ENCODE data around the gene C1S. TPM values are rescaled to one million over a fixed set of nuclear protein-coding genes. Genes with fewer than 3 reads are reported as not detected.

The C1S gene
- total RNA-seq, 2 experiments from 2014 or later: 0.65 to 1.0 TPM

GRCh38 chr12:7096006-7096932 is 35.8 kb downstream of the C1S start:
- ChIA-PET POLR2A (no interaction called here), CTCF (interaction anchor here (2.1 kb wide), 1 partner anchor 12 kb away, joined by 7 read pairs; the partner anchor contains the start of gene C1RL)

GRCh38 chr12:7096979-7097378 is 36.5 kb downstream of the C1S start:
- CTCF ChIA-PET: interaction anchor here (2.1 kb wide), 1 partner anchor 11 kb away, joined by 7 read pairs; the partner anchor contains the start of gene C1RL
- POLR2A ChIA-PET: no interaction called here

- CTCF ChIA-PET: no interaction called here
- POLR2A ChIA-PET: no interaction called here
These were observed 38.9 kb downstream of the C1S start for GRCh38 chr12:7099290-7099996.

GRCh38 chr12:7100239-7100638 is 39.7 kb downstream of the C1S start:
- ChIA-PET CTCF (no interaction called here), POLR2A (no interaction called here)

GRCh38 chr12:7101047-7101693 is 40.7 kb downstream of the C1S start:
- ChIA-PET POLR2A (no interaction called here), CTCF (no interaction called here)

- CTCF ChIA-PET: no interaction called here
These were observed 41.2 kb downstream of the C1S start for GRCh38 chr12:7101694-7102131.

GRCh38 chr12:7102582-7102981 is 42.1 kb downstream of the C1S start:
- POLR2A ChIA-PET: no interaction called here

More at GRCh38 chr12:7101694-7102131, 41.2 kb downstream of the C1S start:
- POLR2A ChIA-PET: no interaction called here

GRCh38 chr12:7103837-7104584 is 43.5 kb downstream of the C1S start:
- ChIA-PET POLR2A (no interaction called here), CTCF (interaction anchor here (0.9 kb wide), 1 partner anchor 11 kb away, joined by 3 read pairs; the partner anchor contains the start of gene C1R)

More at GRCh38 chr12:7102582-7102981, 42.1 kb downstream of the C1S start:
- CTCF ChIA-PET: interaction anchor here (1.1 kb wide), 1 partner anchor 11 kb away, joined by 3 read pairs; no protein-coding TSS in a partner anchor

GRCh38 chr12:7106082-7106481 is 45.6 kb downstream of the C1S start:
- CTCF ChIA-PET: no interaction called here
- POLR2A ChIA-PET: no interaction called here

- POLR2A ChIA-PET: interaction anchor here (0.6 to 2.4 kb wide), 3 partner anchors 16 to 163 kb away, joined by 3 to 14 read pairs (median 4); partner anchors contain the start of genes C12orf57, LPCAT3 and RNU7-1
- CTCF ChIA-PET: interaction anchor here (0.6 to 2.1 kb wide), 8 partner anchors 11 to 236 kb away, joined by 3 to 10 read pairs (median 4); partner anchors contain the start of gene PTPN6
These were observed 46.7 kb downstream of the C1S start for GRCh38 chr12:7107181-7107580.

GRCh38 chr12:7107636-7108002 is 47.1 kb downstream of the C1S start:
- POLR2A ChIA-PET: interaction anchor here (0.5 to 2.4 kb wide), 4 partner anchors 14 to 179 kb away, joined by 4 to 14 read pairs (median 6); partner anchors contain the start of genes C12orf57, LPCAT3 and RNU7-1
- CTCF ChIA-PET: interaction anchor here (0.9 to 2.1 kb wide), 9 partner anchors 12 to 236 kb away, joined by 3 to 10 read pairs (median 3); partner anchors contain the start of genes PTPN6 and SPSB2

GRCh38 chr12:7108003-7108795 is 47.7 kb downstream of the C1S start:
- POLR2A ChIA-PET: interaction anchor here (0.5 to 2.4 kb wide), 5 partner anchors 14 to 180 kb away, joined by 3 to 14 read pairs (median 4); partner anchors contain the start of genes C12orf57, LPCAT3 and RNU7-1
- CTCF ChIA-PET: interaction anchor here (0.8 to 2.4 kb wide), 13 partner anchors 12 to 754 kb away, joined by 3 to 10 read pairs (median 4); partner anchors contain the start of genes PTPN6 and SPSB2

- CTCF ChIA-PET: interaction anchor here (0.5 to 2.4 kb wide), 18 partner anchors 13 to 753 kb away, joined by 3 to 10 read pairs (median 4); no protein-coding TSS in a partner anchor
- POLR2A ChIA-PET: interaction anchor here (1.0 to 2.4 kb wide), 4 partner anchors 15 to 164 kb away, joined by 3 to 14 read pairs (median 6); partner anchors contain the start of genes C12orf57, LPCAT3 and RNU7-1
These were observed 48.5 kb downstream of the C1S start, which contains the start of gene C1RL for GRCh38 chr12:7108796-7109571. C1RL (minus strand) TSS chr12:7109214; CDS start chr12:7109180, 34 bp downstream.

- ChIA-PET CTCF (interaction anchor here (0.5 to 2.4 kb wide), 11 partner anchors 16 to 180 kb away, joined by 3 to 10 read pairs (median 3); no protein-coding TSS in a partner anchor), POLR2A (no interaction called here)
These were observed 49.0 kb downstream of the C1S start for GRCh38 chr12:7109572-7109920.

GRCh38 chr12:7110661-7111060 is 50.1 kb downstream of the C1S start:
- ChIA-PET CTCF (interaction anchor here (1.1 to 1.6 kb wide), 4 partner anchors 17 to 166 kb away, joined by 3 to 4 read pairs (median 3); no protein-coding TSS in a partner anchor), POLR2A (interaction anchor here (0.9 kb wide), 1 partner anchor 133 kb away, joined by 3 read pairs; no protein-coding TSS in a partner anchor)

- POLR2A ChIA-PET: no interaction called here
- CTCF ChIA-PET: interaction anchor here (0.7 to 2.2 kb wide), 5 partner anchors 19 to 187 kb away, joined by 3 to 11 read pairs (median 3); partner anchors contain the start of gene CLSTN3
These were observed 51.5 kb downstream of the C1S start for GRCh38 chr12:7112041-7112440.

Measured in activated CD8-positive, alpha-beta memory T cell treated with anti-CD3 and anti-CD28 coated beads for 36 hours (primary cell).